KMS-11 (cell line): ENCODE measurements around the gene SORCS2.

Experiments
- H2AFZ ChIP-seq: fragments of 200-600 bp; sonication (generic); 2 replicates; pipeline ENCODE4 v1.6.1; 2016; ENCODE audit warnings: antibody characterized with exemption, mixed run types, low read depth
- H3K27ac ChIP-seq: fragments of 200-600 bp; sonication (generic); 2 replicates; pipeline ENCODE4 v1.6.1; 2016; ENCODE audit warnings: mild to moderate bottlenecking, mixed run types
- H3K27me3 ChIP-seq: fragments of 200-600 bp; sonication (generic); 2 replicates; pipeline ENCODE4 v1.6.1; 2017; ENCODE audit warnings: mild to moderate bottlenecking, low read depth, mixed run types, moderate library complexity; ENCODE audit not compliant: insufficient read depth
- H3K36me3 ChIP-seq: fragments of 200-600 bp; sonication (generic); 2 replicates; pipeline ENCODE4 v1.6.1; 2017; ENCODE audit warnings: mild to moderate bottlenecking, mixed run types; ENCODE audit not compliant: insufficient read depth
- H3K4me1 ChIP-seq: fragments of 200-600 bp; sonication (generic); 2 replicates; pipeline ENCODE4 v1.6.1; 2016; ENCODE audit warnings: mild to moderate bottlenecking, low read depth, mixed run types; ENCODE audit not compliant: poor library complexity, severe bottlenecking
- H3K4me2 ChIP-seq: fragments of 200-600 bp; sonication (generic); 2 replicates; pipeline ENCODE4 v1.7.0; 2016; ENCODE audit warnings: mild to moderate bottlenecking, mixed run types
- H3K4me3 ChIP-seq: fragments of 200-600 bp; sonication (generic); IDR thresholded peaks from 2 replicates; pipeline ENCODE4 v1.6.1; 2017; ENCODE audit warnings: low read depth, low read length, mixed read lengths; ENCODE audit not compliant: insufficient read depth
- H3K79me2 ChIP-seq: fragments of 200-600 bp; sonication (generic); 2 replicates; pipeline ENCODE4 v1.6.1; 2016; ENCODE audit warnings: low read depth, mixed run types; ENCODE audit not compliant: insufficient read depth
- H3K9ac ChIP-seq: fragments of 200-600 bp; sonication (generic); 2 replicates; pipeline ENCODE4 v1.6.1; 2016; ENCODE audit warnings: mild to moderate bottlenecking, mixed run types
- H4K20me1 ChIP-seq: fragments of 200-600 bp; sonication (generic); 2 replicates; pipeline ENCODE4 v1.6.1; 2016; ENCODE audit warnings: mild to moderate bottlenecking, mixed run types; ENCODE audit not compliant: insufficient read depth
- TF ChIP-seq, protein P1 (sequence below): fragments of 200-600 bp; sonication (generic); conservative IDR thresholded peaks from 2 replicates; pipeline ENCODE4 v1.6.1; 2017; ENCODE audit warnings: low read depth, mild to moderate bottlenecking, antibody characterized with exemption, low read length, moderate library complexity, mixed read lengths

Gene SORCS2

DNA sequence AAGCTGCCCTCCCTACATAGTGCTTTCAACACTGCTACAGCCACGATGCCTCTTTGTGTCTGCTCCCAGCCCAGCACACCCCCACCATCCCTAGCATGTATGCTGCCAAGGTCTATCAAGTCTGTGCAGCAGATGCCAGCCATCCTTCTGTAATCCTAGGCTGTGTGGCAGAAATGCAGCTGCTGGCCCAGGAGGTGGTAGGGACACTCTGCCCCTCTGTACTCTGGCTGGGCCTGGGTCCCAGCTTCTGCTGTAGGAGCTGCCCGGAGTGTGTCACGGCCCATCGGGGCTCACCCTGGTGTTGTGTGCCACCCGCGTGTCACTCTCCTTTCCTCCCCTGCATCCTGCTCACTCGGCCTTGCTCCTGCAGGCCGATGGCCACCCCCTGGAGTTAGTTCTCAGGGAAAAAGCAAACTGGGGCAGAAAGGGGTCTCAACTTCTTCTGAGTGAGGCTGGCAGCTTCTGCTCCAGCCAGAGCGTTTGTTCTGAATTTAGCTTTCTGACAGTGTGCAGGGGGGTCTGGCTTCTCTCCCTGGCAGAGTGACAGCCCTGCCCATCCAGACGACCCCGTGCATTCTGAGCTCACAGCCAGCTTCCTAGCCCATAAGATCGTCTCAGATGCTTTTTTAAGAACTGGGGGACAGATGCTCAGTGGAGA lies 219.7 kb downstream of the SORCS2 start:
- Histone ChIP-seq H3K27me3 (no peaks in the 10 kb centered on the region), H3K27ac (no peak overlapping the region), H4K20me1 (no peaks in the 10 kb centered on the region), H3K79me2 (no peaks in the 10 kb centered on the region), H2AFZ (no peak overlapping the region), H3K9ac (no peak overlapping the region), H3K4me2 (no peak overlapping the region), H3K4me1 (no peaks in the 10 kb centered on the region), H3K4me3 (no peak overlapping the region), H3K36me3 (no peaks in the 10 kb centered on the region)
- TF ChIP-seq, protein P1, sequence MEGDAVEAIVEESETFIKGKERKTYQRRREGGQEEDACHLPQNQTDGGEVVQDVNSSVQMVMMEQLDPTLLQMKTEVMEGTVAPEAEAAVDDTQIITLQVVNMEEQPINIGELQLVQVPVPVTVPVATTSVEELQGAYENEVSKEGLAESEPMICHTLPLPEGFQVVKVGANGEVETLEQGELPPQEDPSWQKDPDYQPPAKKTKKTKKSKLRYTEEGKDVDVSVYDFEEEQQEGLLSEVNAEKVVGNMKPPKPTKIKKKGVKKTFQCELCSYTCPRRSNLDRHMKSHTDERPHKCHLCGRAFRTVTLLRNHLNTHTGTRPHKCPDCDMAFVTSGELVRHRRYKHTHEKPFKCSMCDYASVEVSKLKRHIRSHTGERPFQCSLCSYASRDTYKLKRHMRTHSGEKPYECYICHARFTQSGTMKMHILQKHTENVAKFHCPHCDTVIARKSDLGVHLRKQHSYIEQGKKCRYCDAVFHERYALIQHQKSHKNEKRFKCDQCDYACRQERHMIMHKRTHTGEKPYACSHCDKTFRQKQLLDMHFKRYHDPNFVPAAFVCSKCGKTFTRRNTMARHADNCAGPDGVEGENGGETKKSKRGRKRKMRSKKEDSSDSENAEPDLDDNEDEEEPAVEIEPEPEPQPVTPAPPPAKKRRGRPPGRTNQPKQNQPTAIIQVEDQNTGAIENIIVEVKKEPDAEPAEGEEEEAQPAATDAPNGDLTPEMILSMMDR = no peak

DNA sequence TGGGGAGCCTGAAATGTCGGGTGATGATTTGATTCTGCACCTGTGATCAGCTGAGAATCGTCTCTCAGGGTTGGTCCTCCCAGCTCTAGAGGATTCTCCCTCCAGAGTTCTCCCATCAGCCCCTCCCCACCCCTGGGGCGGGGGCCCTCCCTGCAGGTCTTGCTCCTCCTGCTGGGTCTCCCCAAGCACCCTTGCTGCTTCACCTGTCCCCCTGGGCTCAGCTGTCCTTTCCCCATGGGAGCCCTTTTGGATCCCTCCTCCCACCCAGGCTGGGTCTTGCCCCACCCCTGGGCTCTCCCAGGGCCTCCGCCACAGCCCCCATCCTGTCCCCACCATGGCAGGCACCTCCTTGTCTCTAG lies 220.2 kb downstream of the SORCS2 start:
- H3K36me3 ChIP-seq = no peaks in the 10 kb centered on the region
- no peak overlapping the region for H3K27ac ChIP-seq
- TF ChIP-seq, protein P1 = no peak
- no peak overlapping the region for H2AFZ ChIP-seq
- H4K20me1 ChIP-seq = no peaks in the 10 kb centered on the region
- H3K4me1 ChIP-seq = no peaks in the 10 kb centered on the region
- no peak overlapping the region for H3K4me3 ChIP-seq
- no peaks in the 10 kb centered on the region for H3K79me2 ChIP-seq
- no peak overlapping the region for H3K4me2 ChIP-seq
- H3K27me3 ChIP-seq = no peaks in the 10 kb centered on the region
- no peak overlapping the region for H3K9ac ChIP-seq

- Histone ChIP-seq H4K20me1 (no peaks in the 10 kb centered on the region), H3K9ac (no peak overlapping the region), H3K4me2 (no peak overlapping the region), H3K4me3 (no peak overlapping the region), H3K27ac (no peak overlapping the region), H2AFZ (no peak overlapping the region), H3K79me2 (no peaks in the 10 kb centered on the region), H3K27me3 (no peaks in the 10 kb centered on the region), H3K36me3 (no peaks in the 10 kb centered on the region), H3K4me1 (no peaks in the 10 kb centered on the region)
- TF ChIP-seq, protein P1 = no peak
Measured at GRCh38 chr4:7414046-7414445, 221.7 kb downstream of the SORCS2 start.

- Histone ChIP-seq H4K20me1 (no peaks in the 10 kb centered on the region), H3K4me3 (no peak overlapping the region), H3K9ac (no peak overlapping the region), H3K4me2 (no peak overlapping the region), H3K79me2 (no peaks in the 10 kb centered on the region), H3K27ac (no peak overlapping the region), H3K4me1 (no peaks in the 10 kb centered on the region), H3K27me3 (no peaks in the 10 kb centered on the region), H3K36me3 (no peaks in the 10 kb centered on the region), H2AFZ (no peak overlapping the region)
- TF ChIP-seq, protein P1 = no peak
Measured at GRCh38 chr4:7414736-7415510, 222.6 kb downstream of the SORCS2 start.
